GM12878 (cell line): Measurements from ENCODE around the gene PSMD14. TPM values are rescaled to one million over a fixed set of nuclear protein-coding genes. Genes with fewer than 3 reads are reported as not detected.

Source experiments
- BHLHE40 ChIP-seq, 2 experiments: fragments of 450-650 bp in 1 of 2; IDR thresholded peaks; 2 replicates each; pipeline ENCODE4 v1.6.1; 2011 to 2017; ENCODE audit warnings: low read depth in 2 of 2, borderline replicate concordance in 1 of 2, improper control_type of control experiment in 1 of 2, low read length in 1 of 2, mild to moderate bottlenecking in 1 of 2
- BRCA1 ChIP-seq: IDR thresholded peaks from 2 replicates; pipeline ENCODE4 v1.6.1; 2011; ENCODE audit warnings: low read depth, low read length, improper control_type of control experiment
- CBX5 ChIP-seq: sonication (generic); IDR thresholded peaks from 2 replicates; pipeline ENCODE4 v1.6.1; 2016; ENCODE audit warnings: low read depth, moderate library complexity, mild to moderate bottlenecking, inconsistent platforms
- CEBPB ChIP-seq, 2 experiments: fragments of 150-350 bp in 1 of 2; IDR thresholded peaks; 2 replicates each; pipeline ENCODE4 v1.6.1; 2012 to 2014; ENCODE audit warnings: low read depth in 2 of 2, low read length in 2 of 2, borderline replicate concordance in 1 of 2, inconsistent platforms in 1 of 2
- CREB1 ChIP-seq: IDR thresholded peaks from 2 replicates; pipeline ENCODE4 v1.6.1; 2012; ENCODE audit warnings: low read depth, mild to moderate bottlenecking, inconsistent platforms
- KDM1A ChIP-seq: fragments of 200-600 bp; sonication (generic); IDR thresholded peaks from 2 replicates; pipeline ENCODE4 v1.6.1; 2016; ENCODE audit warnings: borderline replicate concordance
- KLF5 ChIP-seq: fragments of 450-650 bp; IDR thresholded peaks from 2 replicates; pipeline ENCODE4 v1.6.1; 2014; ENCODE audit warnings: mild to moderate bottlenecking; ENCODE audit not compliant: partially characterized antibody
- NFXL1 ChIP-seq: fragments of 450-650 bp; IDR thresholded peaks from 2 replicates; pipeline ENCODE4 v1.6.1; 2017; ENCODE audit warnings: antibody characterized with exemption, mild to moderate bottlenecking, borderline replicate concordance
- NFYB ChIP-seq: IDR thresholded peaks from 2 replicates; pipeline ENCODE4 v1.6.1; 2011; ENCODE audit warnings: low read depth, mild to moderate bottlenecking, low read length, improper control_type of control experiment, moderate library complexity; ENCODE audit not compliant: insufficient read depth
- NR2C2 ChIP-seq: IDR thresholded peaks from 2 replicates; pipeline ENCODE4 v1.6.1; 2011; ENCODE audit warnings: borderline replicate concordance, low read depth; ENCODE audit not compliant: control insufficient read depth, insufficient read length
- NRF1 ChIP-seq: conservative IDR thresholded peaks from 2 replicates; pipeline ENCODE4 v1.6.1; 2011; ENCODE audit warnings: mild to moderate bottlenecking, low read depth, low read length, improper control_type of control experiment
- PAX5 ChIP-seq: IDR thresholded peaks from 2 replicates; pipeline ENCODE4 v1.6.1; 2011; ENCODE audit warnings: low read depth, low read length, borderline replicate concordance
- POLR2AphosphoS2 ChIP-seq: IDR thresholded peaks from 2 replicates; pipeline ENCODE4 v1.6.1; 2011; ENCODE audit warnings: low read depth, mild to moderate bottlenecking, low read length, improper control_type of control experiment, moderate library complexity
- SMC3 ChIP-seq: IDR thresholded peaks from 2 replicates; pipeline ENCODE4 v1.6.1; 2011; ENCODE audit warnings: low read length, improper control_type of control experiment, borderline replicate concordance
- SUZ12 ChIP-seq: fragments of 200-600 bp; sonication (generic); IDR thresholded peaks from one replicate; pipeline ENCODE4 v1.6.1; 2018; ENCODE audit warnings: antibody characterized with exemption, mild to moderate bottlenecking; ENCODE audit not compliant: unreplicated experiment
- WRNIP1 ChIP-seq: IDR thresholded peaks from 2 replicates; pipeline ENCODE4 v1.6.1; 2011; ENCODE audit warnings: low read depth, low read length, improper control_type of control experiment, borderline replicate concordance
- ZNF207 ChIP-seq: fragments of 450-650 bp; IDR thresholded peaks from 2 replicates; pipeline ENCODE4 v1.6.1; 2014; ENCODE audit warnings: antibody characterized with exemption, mild to moderate bottlenecking, borderline replicate concordance
- polyA plus RNA-seq, 11 experiments: library from polyadenylated mRNA; depleted of rRNA in 4 of 11; unstranded in 6 of 11; stranded (reverse) in 5 of 11; fragments of >200 nt; fragmentation: Nextera tagmentation in 4 of 11; fragmentation: Illumina TruSeq in 1 of 11; extraction: Ambion mirVana in 4 of 11; extraction: Trizol in 1 of 11; gene quantifications; 1 replicate in 1 of 11; 2 replicates in 10 of 11; pipeline versions ENCODE4 v1.2.1 to v1.2.3, GENCODE V29; 2011 to 2016; ENCODE audit warnings: inconsistent platforms in 2 of 11, missing spikeins in 2 of 11, low read depth in 1 of 11
- total RNA-seq, 4 experiments: library from RNA; depleted of rRNA in 3 of 4; stranded (reverse); fragments of >200 nt in 3 of 4; fragmentation: Illumina TruSeq in 1 of 4; extraction: Trizol in 1 of 4; gene quantifications; 2 replicates each; pipeline versions ENCODE4 v1.2.1 to v1.2.3, GENCODE V29; 2013 to 2021
- TF ChIP-seq, protein P1 (sequence below): fragments of 450-650 bp; IDR thresholded peaks from 2 replicates; pipeline ENCODE4 v1.6.1; 2018; ENCODE audit warnings: borderline replicate concordance, mild to moderate bottlenecking; ENCODE audit not compliant: partially characterized antibody
- TF ChIP-seq, protein P2 (sequence below): fragments of 450-650 bp; formaldehyde crosslinking; IDR thresholded peaks from 2 replicates; pipeline ENCODE4 v1.5.0; 2022; ENCODE audit warnings: mild to moderate bottlenecking, missing genetic modification characterization
- TF ChIP-seq, protein P3 (sequence below): fragments of 450-650 bp; IDR thresholded peaks from 2 replicates; pipeline ENCODE4 v1.6.1; 2017; ENCODE audit warnings: mild to moderate bottlenecking, low read depth, inconsistent platforms; ENCODE audit not compliant: poor library complexity, severe bottlenecking

Gene PSMD14
- total and polyA plus RNA-seq, 10 of the 15 experiments (the other 5 are each of a cell fraction or from before 2014, with no cell fraction given), result 70.5 to 253 (median 127) TPM

DNA sequence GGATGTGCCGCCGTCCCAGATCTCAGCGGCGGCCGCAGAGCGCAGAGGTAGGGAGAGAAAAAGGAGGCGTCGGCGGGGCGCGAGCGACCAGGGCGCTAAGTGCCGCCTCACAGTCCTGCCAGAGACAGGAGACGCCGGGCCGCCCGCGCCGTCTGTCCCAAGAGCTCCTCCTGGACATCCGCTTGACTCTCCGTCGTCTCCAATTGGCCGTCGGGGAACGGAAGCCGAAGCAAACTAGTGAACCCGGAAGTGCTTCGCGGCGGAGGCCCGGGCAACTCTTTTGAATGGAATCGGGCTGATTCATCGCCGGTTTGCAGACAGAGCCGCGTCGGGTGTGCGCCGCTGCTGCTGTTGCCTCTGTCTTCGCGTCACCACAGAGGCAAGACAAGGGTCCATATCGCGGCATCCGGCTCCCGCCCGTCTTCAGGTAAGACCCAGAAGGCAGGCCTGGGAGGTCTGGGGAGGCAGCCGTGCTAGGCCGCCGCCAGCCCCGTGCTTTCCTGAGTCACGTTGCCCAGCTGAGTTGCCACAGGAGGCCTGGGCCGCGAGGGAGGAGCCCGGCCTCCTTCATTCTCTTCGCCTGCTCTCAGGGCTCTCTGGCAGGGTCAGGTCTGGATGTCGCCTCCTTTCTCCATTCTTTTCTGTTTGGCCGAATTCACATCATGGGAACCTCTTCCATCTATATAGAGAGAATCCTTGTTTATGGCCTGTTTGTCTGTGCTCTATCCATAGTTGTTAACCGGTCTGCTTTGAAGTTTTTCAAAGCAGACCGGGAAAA lies at the start of gene PSMD14 (continued):
- TF ChIP-seq SUZ12 (no peak), NR2C2 (peak; percentile 66), POLR2AphosphoS2 (no peak), NFXL1 (no peak), ZNF207 (0 out of 2 replicates have a peak, but pooled peaks have one; percentile 24), BHLHE40 (IDR thresholded peaks at IDR 0.05; ENCODE audit: borderline replicate concordance in 1 of 2, low read depth in 2 of 2, low read length in 1 of 2) (peak in 1 of 2 experiments; percentile 65; a peak in 2 of 4 replicates), CREB1 (peak; percentile 74; the same call in 1 of the 2 replicates), NFYB (peak; percentile 75; the same call in 1 of the 2 replicates), CBX5 (peak; percentile 69; the same call in 1 of the 2 replicates), SMC3 (no peak), KDM1A (no peak), WRNIP1 (no peak), BRCA1 (no peak), KLF5 (no peak), PAX5 (no peak), CEBPB (IDR thresholded peaks at IDR 0.05; ENCODE audit: borderline replicate concordance in 1 of 2, low read depth in 2 of 2, low read length in 2 of 2) (no peak), NRF1 (no peak)
- TF ChIP-seq, protein P1, sequence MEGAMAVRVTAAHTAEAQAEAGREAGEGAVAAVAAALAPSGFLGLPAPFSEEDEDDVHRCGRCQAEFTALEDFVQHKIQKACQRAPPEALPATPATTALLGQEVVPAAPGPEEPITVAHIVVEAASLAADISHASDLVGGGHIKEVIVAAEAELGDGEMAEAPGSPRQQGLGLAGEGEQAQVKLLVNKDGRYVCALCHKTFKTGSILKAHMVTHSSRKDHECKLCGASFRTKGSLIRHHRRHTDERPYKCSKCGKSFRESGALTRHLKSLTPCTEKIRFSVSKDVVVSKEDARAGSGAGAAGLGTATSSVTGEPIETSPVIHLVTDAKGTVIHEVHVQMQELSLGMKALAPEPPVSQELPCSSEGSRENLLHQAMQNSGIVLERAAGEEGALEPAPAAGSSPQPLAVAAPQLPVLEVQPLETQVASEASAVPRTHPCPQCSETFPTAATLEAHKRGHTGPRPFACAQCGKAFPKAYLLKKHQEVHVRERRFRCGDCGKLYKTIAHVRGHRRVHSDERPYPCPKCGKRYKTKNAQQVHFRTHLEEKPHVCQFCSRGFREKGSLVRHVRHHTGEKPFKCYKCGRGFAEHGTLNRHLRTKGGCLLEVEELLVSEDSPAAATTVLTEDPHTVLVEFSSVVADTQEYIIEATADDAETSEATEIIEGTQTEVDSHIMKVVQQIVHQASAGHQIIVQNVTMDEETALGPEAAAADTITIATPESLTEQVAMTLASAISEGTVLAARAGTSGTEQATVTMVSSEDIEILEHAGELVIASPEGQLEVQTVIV, result peak; percentile 69
- TF ChIP-seq, protein P2, sequence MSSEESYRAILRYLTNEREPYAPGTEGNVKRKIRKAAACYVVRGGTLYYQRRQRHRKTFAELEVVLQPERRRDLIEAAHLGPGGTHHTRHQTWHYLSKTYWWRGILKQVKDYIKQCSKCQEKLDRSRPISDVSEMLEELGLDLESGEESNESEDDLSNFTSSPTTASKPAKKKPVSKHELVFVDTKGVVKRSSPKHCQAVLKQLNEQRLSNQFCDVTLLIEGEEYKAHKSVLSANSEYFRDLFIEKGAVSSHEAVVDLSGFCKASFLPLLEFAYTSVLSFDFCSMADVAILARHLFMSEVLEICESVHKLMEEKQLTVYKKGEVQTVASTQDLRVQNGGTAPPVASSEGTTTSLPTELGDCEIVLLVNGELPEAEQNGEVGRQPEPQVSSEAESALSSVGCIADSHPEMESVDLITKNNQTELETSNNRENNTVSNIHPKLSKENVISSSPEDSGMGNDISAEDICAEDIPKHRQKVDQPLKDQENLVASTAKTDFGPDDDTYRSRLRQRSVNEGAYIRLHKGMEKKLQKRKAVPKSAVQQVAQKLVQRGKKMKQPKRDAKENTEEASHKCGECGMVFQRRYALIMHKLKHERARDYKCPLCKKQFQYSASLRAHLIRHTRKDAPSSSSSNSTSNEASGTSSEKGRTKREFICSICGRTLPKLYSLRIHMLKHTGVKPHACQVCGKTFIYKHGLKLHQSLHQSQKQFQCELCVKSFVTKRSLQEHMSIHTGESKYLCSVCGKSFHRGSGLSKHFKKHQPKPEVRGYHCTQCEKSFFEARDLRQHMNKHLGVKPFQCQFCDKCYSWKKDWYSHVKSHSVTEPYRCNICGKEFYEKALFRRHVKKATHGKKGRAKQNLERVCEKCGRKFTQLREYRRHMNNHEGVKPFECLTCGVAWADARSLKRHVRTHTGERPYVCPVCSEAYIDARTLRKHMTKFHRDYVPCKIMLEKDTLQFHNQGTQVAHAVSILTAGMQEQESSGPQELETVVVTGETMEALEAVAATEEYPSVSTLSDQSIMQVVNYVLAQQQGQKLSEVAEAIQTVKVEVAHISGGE, result no peak
- TF ChIP-seq, protein P3, sequence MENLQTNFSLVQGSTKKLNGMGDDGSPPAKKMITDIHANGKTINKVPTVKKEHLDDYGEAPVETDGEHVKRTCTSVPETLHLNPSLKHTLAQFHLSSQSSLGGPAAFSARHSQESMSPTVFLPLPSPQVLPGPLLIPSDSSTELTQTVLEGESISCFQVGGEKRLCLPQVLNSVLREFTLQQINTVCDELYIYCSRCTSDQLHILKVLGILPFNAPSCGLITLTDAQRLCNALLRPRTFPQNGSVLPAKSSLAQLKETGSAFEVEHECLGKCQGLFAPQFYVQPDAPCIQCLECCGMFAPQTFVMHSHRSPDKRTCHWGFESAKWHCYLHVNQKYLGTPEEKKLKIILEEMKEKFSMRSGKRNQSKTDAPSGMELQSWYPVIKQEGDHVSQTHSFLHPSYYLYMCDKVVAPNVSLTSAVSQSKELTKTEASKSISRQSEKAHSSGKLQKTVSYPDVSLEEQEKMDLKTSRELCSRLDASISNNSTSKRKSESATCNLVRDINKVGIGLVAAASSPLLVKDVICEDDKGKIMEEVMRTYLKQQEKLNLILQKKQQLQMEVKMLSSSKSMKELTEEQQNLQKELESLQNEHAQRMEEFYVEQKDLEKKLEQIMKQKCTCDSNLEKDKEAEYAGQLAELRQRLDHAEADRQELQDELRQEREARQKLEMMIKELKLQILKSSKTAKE, result no peak
